Fibroblast of the aortic adventitia (primary cell): ENCODE data around the gene DUOXA1. TPM values are rescaled to one million over a fixed set of nuclear protein-coding genes. Genes with fewer than 3 reads are reported as not detected.
"Not testable (repeated sequence)": the region's sequence is repeated elsewhere in the genome, so short reads cannot be mapped to it uniquely, and the experiment has no call there.

Source experiments
- DNase-seq: peaks from one replicate; pipeline ENCODE4 v3.0.0-alpha.2; 2010; ENCODE audit warnings: low read depth
- H3K4me3 ChIP-seq: 2 replicates; pipeline ENCODE4 v1.5.1; 2011; ENCODE audit warnings: low read depth, mild to moderate bottlenecking, control low read depth, low read length, moderate library complexity
- total RNA-seq: library from RNA; depleted of rRNA; stranded (reverse); fragments of >200 nt; gene quantifications from 2 replicates; pipeline ENCODE4 v1.2.3, GENCODE V29; 2012; ENCODE audit warnings: low replicate concordance

The DUOXA1 gene
- total RNA-seq, 1 donor = 0.36 TPM

DNA sequence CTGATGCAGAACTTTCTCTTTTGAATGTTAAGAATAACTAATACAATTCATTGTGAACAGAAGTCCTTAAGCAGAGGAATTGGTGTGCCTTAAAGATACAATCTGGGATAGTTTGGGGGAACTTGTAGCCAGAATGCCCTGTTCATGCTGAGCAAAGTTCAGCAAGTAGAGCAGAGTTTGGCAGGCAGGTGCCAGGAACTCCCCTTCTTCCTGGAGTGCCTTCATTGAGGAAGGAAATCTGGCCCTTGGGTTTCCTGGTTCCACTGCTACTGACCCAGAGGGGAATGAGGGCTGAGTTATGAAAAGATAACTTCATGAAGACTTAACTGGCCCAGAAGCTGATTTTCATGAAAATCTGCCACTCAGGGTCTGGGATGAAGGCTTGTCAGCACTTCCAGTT is 56.1 kb downstream of the DUOXA1 start:
- not testable (repeated sequence) for H3K4me3 ChIP-seq, DNase-seq

GRCh38 chr15:45069942-45070360 is 59.7 kb downstream of the DUOXA1 start:
- not testable (repeated sequence) for DNase-seq, H3K4me3 ChIP-seq

Other genes starting within 250 kb of the DUOXA1 start
- gene TERB2, start 173.2 kb downstream of the DUOXA1 start, total RNA-seq = not detected in 2 replicates
- 9.8 and 13.2 TPM in 2 replicates for gene SORD, start 106.7 kb downstream of the DUOXA1 start, total RNA-seq
- not detected in 2 replicates for gene DUOX2, start 15.7 kb downstream of the DUOXA1 start, total RNA-seq
- not detected in 2 replicates for gene DUOXA2, start 15.6 kb downstream of the DUOXA1 start, total RNA-seq
- not detected in 2 replicates for gene DUOX1, start 115 bp upstream of the DUOXA1 start, total RNA-seq
- gene SHF, start 58.1 kb upstream of the DUOXA1 start, total RNA-seq = 1.9 and 11.0 TPM in 2 replicates
- gene SLC28A2, start 122.4 kb upstream of the DUOXA1 start, total RNA-seq = not detected in 2 replicates
- 0.18 and 0.57 TPM in 2 replicates for gene GATM, start 248.7 kb upstream of the DUOXA1 start, total RNA-seq